NT2/D1 (cell line): ENCODE data around the gene TPSB2.
"Not testable (repeated sequence)": the region's sequence is repeated elsewhere in the genome, so short reads cannot be mapped to it uniquely, and the experiment has no call there.

Source experiments
- SUZ12 ChIP-seq: IDR thresholded peaks from 2 replicates; pipeline ENCODE4 v1.6.1; 2011; ENCODE audit not compliant: insufficient read length, insufficient read depth; ENCODE audit errors: extremely low read depth
- YY1 ChIP-seq: IDR thresholded peaks from 2 replicates; pipeline ENCODE4 v1.6.1; 2011; ENCODE audit not compliant: insufficient read length, insufficient read depth
- ZNF274 ChIP-seq: IDR thresholded peaks from 2 replicates; pipeline ENCODE4 v1.6.1; 2011; ENCODE audit warnings: mild to moderate bottlenecking, low read depth, low read length

DNA sequence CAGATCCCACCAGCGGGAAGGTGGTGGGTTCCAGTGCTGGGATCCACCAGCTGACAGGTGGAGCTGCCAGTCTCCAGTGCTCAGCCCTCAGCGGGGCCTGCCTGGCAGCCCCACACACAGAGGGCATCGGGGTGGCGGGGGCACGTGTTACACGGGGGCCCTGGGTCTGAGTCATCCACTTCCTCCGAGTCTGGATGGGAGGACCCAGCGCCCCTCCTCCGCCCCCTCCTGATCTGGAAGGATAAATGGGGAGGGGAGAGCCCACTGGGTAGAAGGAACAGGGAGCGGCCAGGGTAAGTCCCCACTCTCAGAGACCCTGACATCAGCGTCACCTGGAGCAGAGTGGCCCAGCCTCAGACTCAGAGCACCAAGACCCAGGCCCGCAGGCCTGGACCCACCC, 10.5 kb upstream of the TPSB2 start, which contains the start of gene TPSAB1:
- not testable (repeated sequence) for TF ChIP-seq SUZ12, ZNF274, YY1
